ENCODE measurements around the gene OR52N5. TPM values are rescaled to one million over a fixed set of nuclear protein-coding genes. Genes with fewer than 3 reads are reported as not detected.
A peak's percentile ranks its signal among the peaks of the same experiment; 100 is the strongest.

The OR52N5 gene
- polyA plus RNA-seq (2013, experiment 1 of 2; ENCODE audit: insufficient read length): not detected
- polyA plus RNA-seq (2013, experiment 2 of 2; ENCODE audit: insufficient read length): not detected

GRCh38 chr11:5783255-5783654 is at the start of gene OR52N5:
OR52N5 (minus strand) TSS chr11:5783355; CDS start chr11:5778634, 4,721 bp downstream.
- no peak for DNase-seq

- no peak for DNase-seq
These were observed 48.2 kb upstream of the OR52N5 start for GRCh38 chr11:5831196-5831829.

- DNase-seq: no peak
These were observed 35.2 kb upstream of the OR52N5 start for GRCh38 chr11:5818245-5818886.

GRCh38 chr11:5815534-5815933 is 32.4 kb upstream of the OR52N5 start:
- no peak for DNase-seq

GRCh38 chr11:5809905-5810795 is 27.0 kb upstream of the OR52N5 start:
- no peak for DNase-seq

GRCh38 chr11:5809122-5809519 is 26.0 kb upstream of the OR52N5 start:
- DNase-seq: no peak

- peak; percentile 72 for DNase-seq
These were observed 25.5 kb upstream of the OR52N5 start, which contains the start of gene OR52N2 for GRCh38 chr11:5808500-5809121. OR52N2 (plus strand) TSS chr11:5808924; CDS start chr11:5820336, 11,412 bp downstream.

GRCh38 chr11:5807580-5807979 is 24.4 kb upstream of the OR52N5 start:
- no peak for DNase-seq

- no peak for DNase-seq
These were observed 20.8 kb upstream of the OR52N5 start for GRCh38 chr11:5803982-5804381.

GRCh38 chr11:5796541-5796940 is 13.4 kb upstream of the OR52N5 start:
- no peak for DNase-seq

- no peak for DNase-seq
These were observed 8.0 kb upstream of the OR52N5 start, which contains the start of gene OR52N1 for GRCh38 chr11:5791165-5791564. OR52N1 (minus strand) TSS chr11:5791265; CDS start chr11:5788816, 2,449 bp downstream.

- no peak for DNase-seq
These were observed 16.1 kb downstream of the OR52N5 start for GRCh38 chr11:5767056-5767455.

GRCh38 chr11:5753943-5754342 is 29.2 kb downstream of the OR52N5 start, which contains the start of gene OR52N4:
OR52N4 (plus strand) TSS chr11:5754243; CDS start chr11:5754741, 498 bp downstream.
- DNase-seq: no peak

- DNase-seq: no peak
These were observed 33.3 kb downstream of the OR52N5 start for GRCh38 chr11:5749836-5750235.

- no peak for DNase-seq
These were observed 36.5 kb downstream of the OR52N5 start for GRCh38 chr11:5746614-5747013.

GRCh38 chr11:5738431-5738830 is 44.7 kb downstream of the OR52N5 start:
- DNase-seq: no peak

GRCh38 chr11:5737670-5738392 is 45.3 kb downstream of the OR52N5 start:
- DNase-seq: no peak

GRCh38 chr11:5737091-5737490 is 46.1 kb downstream of the OR52N5 start:
- peak; percentile 10 for DNase-seq

GRCh38 chr11:5736396-5736795 is 46.8 kb downstream of the OR52N5 start, which contains the start of gene OR56B1:
OR56B1 (plus strand) TSS chr11:5736448; CDS start chr11:5736517, 69 bp downstream.
- no peak for DNase-seq

- no peak for DNase-seq
These were observed 55.5 kb downstream of the OR52N5 start for GRCh38 chr11:5727691-5728090.

- DNase-seq: no peak
These were observed 56.8 kb downstream of the OR52N5 start for GRCh38 chr11:5726351-5726750.
